H1 (cell line): ENCODE measurements around the gene RAD52. TPM values are rescaled to one million over a fixed set of nuclear protein-coding genes. Genes with fewer than 3 reads are reported as not detected.

Experiments used
- RXRA ChIP-seq: IDR thresholded peaks from 2 replicates; pipeline ENCODE4 v1.6.1; 2011; ENCODE audit warnings: low read depth, mild to moderate bottlenecking, low read length, moderate library complexity; ENCODE audit not compliant: insufficient read depth
- SP4 ChIP-seq: IDR thresholded peaks from 2 replicates; pipeline ENCODE4 v1.6.1; 2012; ENCODE audit warnings: low read length, inconsistent platforms
- polyA plus RNA-seq, 7 experiments: library from polyadenylated mRNA; depleted of rRNA in 3 of 7; stranded (reverse) in 5 of 7; unstranded in 2 of 7; fragments of >200 nt in 5 of 7; fragments of 200-250 nt in 2 of 7; gene quantifications; 1 replicate in 5 of 7; 2 replicates in 1 of 7; 4 replicates in 1 of 7; pipeline versions ENCODE4 v1.2.1 to v1.2.3, GENCODE V29; 2011 to 2013; ENCODE audit warnings: missing spikeins in 2 of 7, mixed read lengths in 2 of 7
- total RNA-seq: library from RNA; stranded (reverse); fragmentation: NEBNext Ultra II Directional; extraction: Animal tissue kit (Norgen Biotek cat#: 25700); gene quantifications from 2 replicates; pipeline ENCODE4 v1.2.1, GENCODE V29; 2021

The RAD52 gene
- total and polyA plus RNA-seq, 2 of the 8 experiments (the other 6 are each of a cell fraction or from before 2014, with no cell fraction given): 12.5 to 14.3 TPM

DNA sequence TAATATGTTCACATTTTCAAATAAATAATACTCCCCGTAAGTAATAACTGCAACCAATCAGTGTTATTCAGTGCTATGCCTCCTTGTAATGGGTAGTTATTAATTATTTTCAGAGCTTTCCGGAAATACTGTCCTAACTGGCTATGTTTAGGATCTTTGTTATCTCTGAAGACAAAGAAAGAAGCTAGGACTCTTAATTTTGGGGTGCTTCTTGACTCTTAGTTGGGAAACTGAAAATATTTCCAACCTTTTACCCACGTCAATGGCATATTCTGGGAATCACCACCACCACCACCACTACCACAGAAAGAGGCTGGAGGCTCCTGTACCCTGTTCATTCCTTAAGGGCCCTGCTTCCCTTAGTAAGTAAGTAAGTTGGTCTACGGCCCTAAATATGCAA, 39.1 kb downstream of the RAD52 start (continued):
- TF ChIP-seq RXRA (no peak), SP4 (no peak)
